HepG2 (cell line): Measurements from ENCODE around the gene HAP1. TPM values are rescaled to one million over a fixed set of nuclear protein-coding genes. Genes with fewer than 3 reads are reported as not detected.

Experiments
- ATF7-NPFF ChIP-seq: sonication (generic); formaldehyde crosslinking; IDR thresholded peaks from 2 replicates; pipeline ENCODE4 v1.8.1; 2023; ENCODE audit warnings: mild to moderate bottlenecking, low read depth, missing genetic modification reagents, moderate library complexity
- HNRNPK ChIP-seq: fragments of 200-400 bp; formaldehyde crosslinking; IDR thresholded peaks from 2 replicates; pipeline ENCODE4 v1.6.1; 2018; ENCODE audit warnings: low read length, low read depth, moderate library complexity, mild to moderate bottlenecking; ENCODE audit not compliant: poor library complexity, severe bottlenecking
- MBNL3 ChIP-seq: fragments of 250-450 bp; sonication (Bioruptor Pico); conservative IDR thresholded peaks from 2 replicates; pipeline ENCODE4 v1.8.0; 2022; ENCODE audit warnings: mild to moderate bottlenecking, inconsistent platforms
- XRCC5 ChIP-seq: fragments of 200-400 bp; formaldehyde crosslinking; optimal IDR thresholded peaks from 2 replicates; pipeline ENCODE3; 2017; ENCODE audit warnings: mild to moderate bottlenecking, low read length
- ZSCAN9 ChIP-seq: IDR thresholded peaks from 2 replicates; pipeline ENCODE4 v1.6.1; 2016; ENCODE audit warnings: borderline replicate concordance
- polyA plus RNA-seq, 8 experiments: library from polyadenylated mRNA; depleted of rRNA in 3 of 8; stranded (reverse) in 7 of 8; unstranded in 1 of 8; fragments of >200 nt; fragmentation: Illumina TruSeq in 4 of 8; extraction: Trizol in 4 of 8; gene quantifications; 2 replicates each; pipeline versions ENCODE4 v1.2.1 to v1.2.3, GENCODE V29; 2011 to 2016; ENCODE audit warnings: low read depth in 4 of 8, missing spikeins in 1 of 8, mixed read lengths in 1 of 8; ENCODE audit not compliant: insufficient read depth in 1 of 8
- total RNA-seq, 5 experiments: library from RNA; depleted of rRNA; stranded (reverse); fragments of >200 nt; fragmentation: Illumina TruSeq; extraction: Trizol; gene quantifications; 2 replicates each; pipeline ENCODE4 v1.2.3, GENCODE V29; 2016; ENCODE audit warnings: low read depth in 1 of 5
- TF ChIP-seq, protein P1 (sequence below): sonication (generic); formaldehyde crosslinking; IDR thresholded peaks from 2 replicates; pipeline ENCODE4 v1.4.0; 2020; ENCODE audit warnings: missing genetic modification reagents
- TF ChIP-seq, protein P2 (sequence below): conservative IDR thresholded peaks from 2 replicates; pipeline ENCODE4 v1.6.1; 2018; ENCODE audit warnings: missing genetic modification reagents
- TF ChIP-seq, protein P3 (sequence below): sonication (generic); formaldehyde crosslinking; IDR thresholded peaks from 2 replicates; pipeline ENCODE4 v1.4.0; 2020; ENCODE audit warnings: missing genetic modification reagents, mild to moderate bottlenecking, borderline replicate concordance
- TF ChIP-seq, protein P4 (sequence below): IDR thresholded peaks from 2 replicates; pipeline ENCODE4 v1.4.0; 2020; ENCODE audit warnings: mild to moderate bottlenecking, missing genetic modification reagents
- TF ChIP-seq, protein P5 (sequence below): sonication (generic); formaldehyde crosslinking; IDR thresholded peaks from 2 replicates; pipeline ENCODE4 v1.5.0; 2020; ENCODE audit warnings: missing genetic modification reagents
- TF ChIP-seq, protein P6 (sequence below): sonication (generic); formaldehyde crosslinking; IDR thresholded peaks from 2 replicates; pipeline ENCODE4 v1.4.0; 2020; ENCODE audit warnings: missing genetic modification reagents, borderline replicate concordance

Gene HAP1
- total and polyA plus RNA-seq, 2 of the 13 experiments (the other 11 are each of a cell fraction or from before 2014, with no cell fraction given) = 0.07 TPM

DNA sequence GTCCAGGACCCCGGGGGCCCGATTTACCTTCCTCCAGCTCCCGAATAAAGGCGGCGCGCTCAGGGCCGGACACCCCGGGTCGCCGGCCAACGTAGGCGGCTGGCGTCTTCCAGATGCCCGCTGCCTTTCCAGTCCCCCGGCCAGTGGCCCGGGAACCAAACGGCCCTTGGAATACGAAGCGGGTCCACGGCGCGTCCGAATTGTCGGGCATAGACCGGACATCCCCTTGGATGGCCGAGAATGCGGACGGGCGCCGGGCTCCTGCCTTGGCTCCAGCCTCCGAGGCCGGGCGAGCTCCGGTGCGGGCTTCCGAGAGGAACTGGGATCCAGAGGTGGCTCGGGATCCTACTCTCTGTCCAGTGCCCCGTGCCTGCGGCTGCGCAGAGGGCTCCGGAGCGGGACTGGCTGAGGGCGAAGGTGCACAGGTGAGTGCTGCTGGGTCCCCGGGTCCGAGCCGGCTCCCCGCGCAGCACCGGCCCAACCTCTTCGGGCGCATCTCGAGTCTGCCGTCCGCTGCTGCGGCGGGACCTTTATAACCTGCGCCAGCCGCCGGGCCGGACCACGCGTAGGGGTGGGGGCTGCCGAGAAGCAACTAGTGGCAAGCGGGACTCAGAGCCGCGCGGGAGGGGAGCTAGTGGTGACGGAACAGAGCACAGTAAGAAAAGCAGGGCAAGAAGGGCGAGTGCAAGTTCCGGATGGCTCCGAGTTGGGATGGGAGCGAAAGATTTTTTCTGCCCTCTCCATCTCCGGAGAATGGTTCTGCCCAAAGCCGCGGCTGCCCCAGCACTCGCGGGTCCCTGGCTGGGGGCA lies at the start of gene HAP1 (continued):
- TF ChIP-seq ATF7-NPFF (CRISPR knock-in tag) (no peak), MBNL3 (CRISPR knock-in tag) (no peak), HNRNPK (peak; percentile 8), ZSCAN9 (CRISPR knock-in tag) (no peak), XRCC5 (peak; percentile 50)
- TF ChIP-seq, protein P1, sequence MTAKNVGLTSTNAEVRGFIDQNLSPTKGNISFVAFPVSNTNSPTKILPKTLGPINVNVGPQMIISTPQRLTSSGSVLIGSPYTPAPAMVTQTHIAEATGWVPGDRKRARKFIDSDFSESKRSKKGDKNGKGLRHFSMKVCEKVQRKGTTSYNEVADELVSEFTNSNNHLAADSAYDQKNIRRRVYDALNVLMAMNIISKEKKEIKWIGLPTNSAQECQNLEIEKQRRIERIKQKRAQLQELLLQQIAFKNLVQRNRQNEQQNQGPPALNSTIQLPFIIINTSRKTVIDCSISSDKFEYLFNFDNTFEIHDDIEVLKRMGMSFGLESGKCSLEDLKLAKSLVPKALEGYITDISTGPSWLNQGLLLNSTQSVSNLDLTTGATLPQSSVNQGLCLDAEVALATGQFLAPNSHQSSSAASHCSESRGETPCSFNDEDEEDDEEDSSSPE = 0 out of 2 replicates have a peak, but pooled peaks have one; percentile 38
- TF ChIP-seq, protein P2, sequence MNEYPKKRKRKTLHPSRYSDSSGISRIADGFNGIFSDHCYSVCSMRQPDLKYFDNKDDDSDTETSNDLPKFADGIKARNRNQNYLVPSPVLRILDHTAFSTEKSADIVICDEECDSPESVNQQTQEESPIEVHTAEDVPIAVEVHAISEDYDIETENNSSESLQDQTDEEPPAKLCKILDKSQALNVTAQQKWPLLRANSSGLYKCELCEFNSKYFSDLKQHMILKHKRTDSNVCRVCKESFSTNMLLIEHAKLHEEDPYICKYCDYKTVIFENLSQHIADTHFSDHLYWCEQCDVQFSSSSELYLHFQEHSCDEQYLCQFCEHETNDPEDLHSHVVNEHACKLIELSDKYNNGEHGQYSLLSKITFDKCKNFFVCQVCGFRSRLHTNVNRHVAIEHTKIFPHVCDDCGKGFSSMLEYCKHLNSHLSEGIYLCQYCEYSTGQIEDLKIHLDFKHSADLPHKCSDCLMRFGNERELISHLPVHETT = 0 out of 2 replicates have a peak, but pooled peaks have one; percentile 62
- TF ChIP-seq, protein P3, sequence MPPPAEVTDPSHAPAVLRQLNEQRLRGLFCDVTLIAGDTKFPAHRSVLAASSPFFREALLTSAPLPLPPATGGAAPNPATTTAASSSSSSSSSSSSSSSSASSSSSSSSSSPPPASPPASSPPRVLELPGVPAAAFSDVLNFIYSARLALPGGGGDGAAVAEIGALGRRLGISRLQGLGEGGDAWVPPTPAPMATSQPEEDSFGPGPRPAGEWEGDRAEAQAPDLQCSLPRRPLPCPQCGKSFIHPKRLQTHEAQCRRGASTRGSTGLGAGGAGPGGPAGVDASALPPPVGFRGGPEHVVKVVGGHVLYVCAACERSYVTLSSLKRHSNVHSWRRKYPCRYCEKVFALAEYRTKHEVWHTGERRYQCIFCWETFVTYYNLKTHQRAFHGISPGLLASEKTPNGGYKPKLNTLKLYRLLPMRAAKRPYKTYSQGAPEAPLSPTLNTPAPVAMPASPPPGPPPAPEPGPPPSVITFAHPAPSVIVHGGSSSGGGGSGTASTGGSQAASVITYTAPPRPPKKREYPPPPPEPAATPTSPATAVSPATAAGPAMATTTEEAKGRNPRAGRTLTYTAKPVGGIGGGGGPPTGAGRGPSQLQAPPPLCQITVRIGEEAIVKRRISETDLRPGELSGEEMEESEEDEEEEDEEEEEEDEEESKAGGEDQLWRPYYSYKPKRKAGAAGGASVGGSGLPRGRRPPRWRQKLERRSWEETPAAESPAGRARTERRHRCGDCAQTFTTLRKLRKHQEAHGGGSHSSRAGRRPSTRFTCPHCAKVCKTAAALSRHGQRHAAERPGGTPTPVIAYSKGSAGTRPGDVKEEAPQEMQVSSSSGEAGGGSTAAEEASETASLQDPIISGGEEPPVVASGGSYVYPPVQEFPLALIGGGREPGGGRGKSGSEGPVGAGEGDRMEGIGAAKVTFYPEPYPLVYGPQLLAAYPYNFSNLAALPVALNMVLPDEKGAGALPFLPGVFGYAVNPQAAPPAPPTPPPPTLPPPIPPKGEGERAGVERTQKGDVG (CRISPR knock-in tag) = no peak
- TF ChIP-seq, protein P4, sequence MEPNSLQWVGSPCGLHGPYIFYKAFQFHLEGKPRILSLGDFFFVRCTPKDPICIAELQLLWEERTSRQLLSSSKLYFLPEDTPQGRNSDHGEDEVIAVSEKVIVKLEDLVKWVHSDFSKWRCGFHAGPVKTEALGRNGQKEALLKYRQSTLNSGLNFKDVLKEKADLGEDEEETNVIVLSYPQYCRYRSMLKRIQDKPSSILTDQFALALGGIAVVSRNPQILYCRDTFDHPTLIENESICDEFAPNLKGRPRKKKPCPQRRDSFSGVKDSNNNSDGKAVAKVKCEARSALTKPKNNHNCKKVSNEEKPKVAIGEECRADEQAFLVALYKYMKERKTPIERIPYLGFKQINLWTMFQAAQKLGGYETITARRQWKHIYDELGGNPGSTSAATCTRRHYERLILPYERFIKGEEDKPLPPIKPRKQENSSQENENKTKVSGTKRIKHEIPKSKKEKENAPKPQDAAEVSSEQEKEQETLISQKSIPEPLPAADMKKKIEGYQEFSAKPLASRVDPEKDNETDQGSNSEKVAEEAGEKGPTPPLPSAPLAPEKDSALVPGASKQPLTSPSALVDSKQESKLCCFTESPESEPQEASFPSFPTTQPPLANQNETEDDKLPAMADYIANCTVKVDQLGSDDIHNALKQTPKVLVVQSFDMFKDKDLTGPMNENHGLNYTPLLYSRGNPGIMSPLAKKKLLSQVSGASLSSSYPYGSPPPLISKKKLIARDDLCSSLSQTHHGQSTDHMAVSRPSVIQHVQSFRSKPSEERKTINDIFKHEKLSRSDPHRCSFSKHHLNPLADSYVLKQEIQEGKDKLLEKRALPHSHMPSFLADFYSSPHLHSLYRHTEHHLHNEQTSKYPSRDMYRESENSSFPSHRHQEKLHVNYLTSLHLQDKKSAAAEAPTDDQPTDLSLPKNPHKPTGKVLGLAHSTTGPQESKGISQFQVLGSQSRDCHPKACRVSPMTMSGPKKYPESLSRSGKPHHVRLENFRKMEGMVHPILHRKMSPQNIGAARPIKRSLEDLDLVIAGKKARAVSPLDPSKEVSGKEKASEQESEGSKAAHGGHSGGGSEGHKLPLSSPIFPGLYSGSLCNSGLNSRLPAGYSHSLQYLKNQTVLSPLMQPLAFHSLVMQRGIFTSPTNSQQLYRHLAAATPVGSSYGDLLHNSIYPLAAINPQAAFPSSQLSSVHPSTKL = no peak
- TF ChIP-seq, protein P5, sequence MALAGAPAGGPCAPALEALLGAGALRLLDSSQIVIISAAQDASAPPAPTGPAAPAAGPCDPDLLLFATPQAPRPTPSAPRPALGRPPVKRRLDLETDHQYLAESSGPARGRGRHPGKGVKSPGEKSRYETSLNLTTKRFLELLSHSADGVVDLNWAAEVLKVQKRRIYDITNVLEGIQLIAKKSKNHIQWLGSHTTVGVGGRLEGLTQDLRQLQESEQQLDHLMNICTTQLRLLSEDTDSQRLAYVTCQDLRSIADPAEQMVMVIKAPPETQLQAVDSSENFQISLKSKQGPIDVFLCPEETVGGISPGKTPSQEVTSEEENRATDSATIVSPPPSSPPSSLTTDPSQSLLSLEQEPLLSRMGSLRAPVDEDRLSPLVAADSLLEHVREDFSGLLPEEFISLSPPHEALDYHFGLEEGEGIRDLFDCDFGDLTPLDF (CRISPR knock-in tag) = no peak
- TF ChIP-seq, protein P6, sequence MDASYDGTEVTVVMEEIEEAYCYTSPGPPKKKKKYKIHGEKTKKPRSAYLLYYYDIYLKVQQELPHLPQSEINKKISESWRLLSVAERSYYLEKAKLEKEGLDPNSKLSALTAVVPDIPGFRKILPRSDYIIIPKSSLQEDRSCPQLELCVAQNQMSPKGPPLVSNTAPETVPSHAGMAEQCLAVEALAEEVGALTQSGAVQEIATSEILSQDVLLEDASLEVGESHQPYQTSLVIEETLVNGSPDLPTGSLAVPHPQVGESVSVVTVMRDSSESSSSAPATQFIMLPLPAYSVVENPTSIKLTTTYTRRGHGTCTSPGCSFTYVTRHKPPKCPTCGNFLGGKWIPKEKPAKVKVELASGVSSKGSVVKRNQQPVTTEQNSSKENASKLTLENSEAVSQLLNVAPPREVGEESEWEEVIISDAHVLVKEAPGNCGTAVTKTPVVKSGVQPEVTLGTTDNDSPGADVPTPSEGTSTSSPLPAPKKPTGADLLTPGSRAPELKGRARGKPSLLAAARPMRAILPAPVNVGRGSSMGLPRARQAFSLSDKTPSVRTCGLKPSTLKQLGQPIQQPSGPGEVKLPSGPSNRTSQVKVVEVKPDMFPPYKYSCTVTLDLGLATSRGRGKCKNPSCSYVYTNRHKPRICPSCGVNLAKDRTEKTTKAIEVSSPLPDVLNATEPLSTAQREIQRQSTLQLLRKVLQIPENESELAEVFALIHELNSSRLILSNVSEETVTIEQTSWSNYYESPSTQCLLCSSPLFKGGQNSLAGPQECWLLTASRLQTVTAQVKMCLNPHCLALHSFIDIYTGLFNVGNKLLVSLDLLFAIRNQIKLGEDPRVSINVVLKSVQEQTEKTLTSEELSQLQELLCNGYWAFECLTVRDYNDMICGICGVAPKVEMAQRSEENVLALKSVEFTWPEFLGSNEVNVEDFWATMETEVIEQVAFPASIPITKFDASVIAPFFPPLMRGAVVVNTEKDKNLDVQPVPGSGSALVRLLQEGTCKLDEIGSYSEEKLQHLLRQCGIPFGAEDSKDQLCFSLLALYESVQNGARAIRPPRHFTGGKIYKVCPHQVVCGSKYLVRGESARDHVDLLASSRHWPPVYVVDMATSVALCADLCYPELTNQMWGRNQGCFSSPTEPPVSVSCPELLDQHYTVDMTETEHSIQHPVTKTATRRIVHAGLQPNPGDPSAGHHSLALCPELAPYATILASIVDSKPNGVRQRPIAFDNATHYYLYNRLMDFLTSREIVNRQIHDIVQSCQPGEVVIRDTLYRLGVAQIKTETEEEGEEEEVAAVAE (CRISPR knock-in tag) = no peak
